ENCODE measurements around the gene EXOC2. TPM values are rescaled to one million over a fixed set of nuclear protein-coding genes. Genes with fewer than 3 reads are reported as not detected.

EXOC2 gene
- total and polyA plus RNA-seq, 2 donors (not counting 1 experiment from before 2014, with no cell fraction given): 12.2 to 45.0 TPM

DNA sequence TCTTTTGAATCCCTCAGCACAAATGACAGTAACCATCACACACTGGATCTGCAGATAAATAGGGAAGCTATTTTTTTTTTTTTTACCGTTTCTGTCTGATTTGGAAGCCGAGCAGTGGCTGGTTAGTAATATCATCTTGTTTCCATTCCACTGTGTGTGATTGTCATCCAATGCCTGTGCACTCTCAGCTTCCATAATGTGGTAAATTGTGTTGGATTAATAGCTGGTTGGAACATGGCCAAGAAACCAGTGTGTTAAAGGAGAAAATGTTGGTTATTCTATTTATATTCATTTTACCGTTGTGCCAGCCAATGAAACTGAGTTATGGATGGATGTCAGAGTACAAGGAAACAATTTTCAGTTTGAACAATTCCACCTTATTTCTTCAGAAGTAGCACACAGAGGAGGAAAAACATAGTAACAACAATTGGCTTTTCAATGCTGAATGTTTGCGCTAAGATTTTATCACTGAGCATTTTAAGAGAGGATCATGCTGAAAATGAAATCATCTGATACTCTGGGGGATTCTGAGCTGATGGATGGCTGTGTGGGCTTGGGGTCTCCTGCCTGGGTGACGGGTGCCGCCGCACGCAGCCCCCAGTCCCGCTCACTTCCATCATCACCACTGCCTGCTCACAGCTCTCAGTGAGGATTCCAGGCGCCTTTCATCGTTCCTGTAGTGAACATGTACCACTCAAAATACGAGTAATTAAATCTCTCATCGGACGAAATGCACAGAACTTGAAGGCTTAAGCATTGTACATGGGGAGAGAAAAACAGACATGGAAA lies 40.7 kb upstream of the EXOC2 start:
- H3K4me3 ChIP-seq (ENCODE audit: control extremely low read depth in 1 of 5, extremely low read depth in 1 of 5, insufficient read depth in 1 of 5, low read depth in 2 of 5, low read length in 4 of 5): no peak overlapping the region
- H3K4me2 ChIP-seq (replicated peaks; ENCODE audit: low read depth, low read length, poor library complexity, severe bottlenecking): no peak overlapping the region
- ChIA-PET CTCF (no interaction called here), POLR2A (interaction anchor here (0.7 kb wide), 1 partner anchor 151 kb away, joined by 5 read pairs; no protein-coding TSS in a partner anchor)
- Mint-ChIP-seq H3K9me3 (ENCODE audit: insufficient read depth) (no peaks in the 10 kb centered on the region), H3K4me3 (no peak overlapping the region), H3K4me1 (no peaks in the 10 kb centered on the region), H3K27me3 (peaks cover 23% of the 10 kb centered on the region), H3K27ac (no peak overlapping the region)
- H3K27ac ChIP-seq (ENCODE audit: low read length in 2 of 2): no peak overlapping the region
- no peak for TF ChIP-seq EZH2 (IDR thresholded peaks at IDR 0.05; ENCODE audit: borderline replicate concordance, insufficient read depth, low read depth, low read length, poor library complexity, severe bottlenecking)
- WGBS (ENCODE audit: insufficient coverage): 91% methylated on average over 9 of the region's 14 CpGs
- DNase-seq (no peak), ATAC-seq (ENCODE audit: low read depth) (no peak)
- no peaks in the 10 kb centered on the region for H3K79me2 ChIP-seq (ENCODE audit: control insufficient read depth, insufficient read depth, low read length)
- no peaks in the 10 kb centered on the region for H4K20me1 ChIP-seq (ENCODE audit: control insufficient read depth, insufficient read depth, low read length, poor library complexity, severe bottlenecking)
- intact Hi-C loops (cut with micrococcal nuclease): no loop called here
- H3K27me3 ChIP-seq (replicated peaks in 1 of 4; ENCODE audit: control extremely low read depth in 1 of 4, control insufficient read depth in 3 of 4, insufficient read depth in 4 of 4, low read length in 3 of 4): peaks cover 0 to 4% (median 0%) of the 10 kb centered on the region in 4 experiments
- H3K4me1 ChIP-seq (ENCODE audit: control insufficient read depth in 2 of 2, insufficient read depth in 2 of 2, low read length in 2 of 2): no peaks in the 10 kb centered on the region
- peaks cover 0 to 4% (median 0%) of the 10 kb centered on the region in 3 donors for H3K9me3 ChIP-seq (ENCODE audit: control extremely low read depth in 1 of 3, control insufficient read depth in 2 of 3, insufficient read depth in 1 of 3, low read length in 2 of 3)
- no peak overlapping the region for H3K9ac ChIP-seq (ENCODE audit: low read length)
- no peak overlapping the region for H2AFZ ChIP-seq (ENCODE audit: insufficient read depth, low read depth, low read length, poor library complexity, severe bottlenecking)
- H3K36me3 ChIP-seq (replicated peaks in 1 of 2; ENCODE audit: control extremely low read depth in 1 of 2, control insufficient read depth in 1 of 2, extremely low read depth in 1 of 2, insufficient read depth in 2 of 2, low read length in 1 of 2): no peaks in the 10 kb centered on the region

DNA sequence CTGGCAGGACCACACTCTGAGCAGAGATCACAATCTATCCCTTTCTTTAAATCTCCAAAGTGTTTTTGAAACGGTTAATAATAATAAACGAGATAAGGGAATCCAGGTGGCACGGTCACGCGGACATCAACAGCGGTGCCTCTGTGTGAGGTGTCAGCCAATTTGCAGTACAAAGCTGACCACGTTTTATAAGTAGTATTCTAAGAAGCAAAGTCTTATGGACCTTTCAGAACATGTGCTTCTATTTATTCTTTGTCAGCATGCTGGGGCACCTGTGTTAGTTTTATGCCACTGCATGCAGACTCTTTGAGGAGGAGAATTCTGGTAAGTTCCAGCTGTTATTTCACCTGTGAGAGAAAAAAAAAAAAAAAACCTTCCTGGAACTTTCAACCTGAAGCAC lies 39.0 kb upstream of the EXOC2 start:
- H3K4me1 ChIP-seq (ENCODE audit: control insufficient read depth in 2 of 2, insufficient read depth in 2 of 2, low read length in 2 of 2): no peaks in the 10 kb centered on the region
- H4K20me1 ChIP-seq (ENCODE audit: control insufficient read depth, insufficient read depth, low read length, poor library complexity, severe bottlenecking): no peaks in the 10 kb centered on the region
- H3K4me3 Mint-ChIP-seq: no peak overlapping the region
- 25% methylated on average over 1 of the region's 7 CpGs for WGBS (ENCODE audit: insufficient coverage)
- peaks cover 26% of the 10 kb centered on the region for H3K27me3 Mint-ChIP-seq
- H3K27me3 ChIP-seq (replicated peaks in 1 of 4; ENCODE audit: control extremely low read depth in 1 of 4, control insufficient read depth in 3 of 4, insufficient read depth in 4 of 4, low read length in 3 of 4): peaks cover 0 to 4% (median 0%) of the 10 kb centered on the region in 4 experiments
- H3K9me3 Mint-ChIP-seq (ENCODE audit: insufficient read depth): no peaks in the 10 kb centered on the region
- H3K27ac ChIP-seq (ENCODE audit: low read length in 2 of 2): no peak overlapping the region
- H2AFZ ChIP-seq (ENCODE audit: insufficient read depth, low read depth, low read length, poor library complexity, severe bottlenecking): no peak overlapping the region
- intact Hi-C loops (cut with micrococcal nuclease): no loop called here
- TF ChIP-seq, protein P1, sequence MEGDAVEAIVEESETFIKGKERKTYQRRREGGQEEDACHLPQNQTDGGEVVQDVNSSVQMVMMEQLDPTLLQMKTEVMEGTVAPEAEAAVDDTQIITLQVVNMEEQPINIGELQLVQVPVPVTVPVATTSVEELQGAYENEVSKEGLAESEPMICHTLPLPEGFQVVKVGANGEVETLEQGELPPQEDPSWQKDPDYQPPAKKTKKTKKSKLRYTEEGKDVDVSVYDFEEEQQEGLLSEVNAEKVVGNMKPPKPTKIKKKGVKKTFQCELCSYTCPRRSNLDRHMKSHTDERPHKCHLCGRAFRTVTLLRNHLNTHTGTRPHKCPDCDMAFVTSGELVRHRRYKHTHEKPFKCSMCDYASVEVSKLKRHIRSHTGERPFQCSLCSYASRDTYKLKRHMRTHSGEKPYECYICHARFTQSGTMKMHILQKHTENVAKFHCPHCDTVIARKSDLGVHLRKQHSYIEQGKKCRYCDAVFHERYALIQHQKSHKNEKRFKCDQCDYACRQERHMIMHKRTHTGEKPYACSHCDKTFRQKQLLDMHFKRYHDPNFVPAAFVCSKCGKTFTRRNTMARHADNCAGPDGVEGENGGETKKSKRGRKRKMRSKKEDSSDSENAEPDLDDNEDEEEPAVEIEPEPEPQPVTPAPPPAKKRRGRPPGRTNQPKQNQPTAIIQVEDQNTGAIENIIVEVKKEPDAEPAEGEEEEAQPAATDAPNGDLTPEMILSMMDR (IDR thresholded peaks at IDR 0.05): no peak
- no peak for TF ChIP-seq EZH2 (IDR thresholded peaks at IDR 0.05; ENCODE audit: borderline replicate concordance, insufficient read depth, low read depth, low read length, poor library complexity, severe bottlenecking)
- no peaks in the 10 kb centered on the region for H3K4me1 Mint-ChIP-seq
- H3K9ac ChIP-seq (ENCODE audit: low read length): no peak overlapping the region
- no peak for DNase-seq
- H3K27ac Mint-ChIP-seq: no peak overlapping the region
- H3K79me2 ChIP-seq (ENCODE audit: control insufficient read depth, insufficient read depth, low read length): no peaks in the 10 kb centered on the region
- no peak overlapping the region for H3K4me2 ChIP-seq (replicated peaks; ENCODE audit: low read depth, low read length, poor library complexity, severe bottlenecking)
- no peak for ATAC-seq (ENCODE audit: low read depth)
- H3K9me3 ChIP-seq (ENCODE audit: control extremely low read depth in 1 of 3, control insufficient read depth in 2 of 3, insufficient read depth in 1 of 3, low read length in 2 of 3): peaks cover 0 to 4% (median 0%) of the 10 kb centered on the region in 3 donors
- H3K4me3 ChIP-seq (ENCODE audit: control extremely low read depth in 1 of 5, extremely low read depth in 1 of 5, insufficient read depth in 1 of 5, low read depth in 2 of 5, low read length in 4 of 5): no peak overlapping the region
- POLR2A ChIA-PET: no interaction called here
- CTCF ChIA-PET: no interaction called here
- H3K36me3 ChIP-seq (replicated peaks in 1 of 2; ENCODE audit: control extremely low read depth in 1 of 2, control insufficient read depth in 1 of 2, extremely low read depth in 1 of 2, insufficient read depth in 2 of 2, low read length in 1 of 2): no peaks in the 10 kb centered on the region

All from B cell (primary cell).